ENCODE measurements around the gene GSK3A.

Gene GSK3A

GRCh38 chr19:42285541-42285941 lies 43.1 kb upstream of the GSK3A start:
- Histone ChIP-seq H2BK120ac (ENCODE audit: low read depth, low read length) (no peak overlapping the region), H3K18ac (ENCODE audit: low read depth in 1 of 2, low read length in 2 of 2) (no peak overlapping the region), H2AK5ac (ENCODE audit: low read length, severe bottlenecking) (peak overlapping the region; percentile 40), H3K14ac (ENCODE audit: low read length in 2 of 2) (peak overlapping the region in 1 of 2 experiments; percentile 20), H3K27me3 (ENCODE audit: control insufficient read depth in 1 of 2, insufficient read depth in 1 of 2, low read length in 2 of 2) (no peaks in the 10 kb centered on the region), H3K23ac (ENCODE audit: low read length in 2 of 2) (no peak overlapping the region), H3K4me2 (ENCODE audit: low read length, poor library complexity, severe bottlenecking) (peak overlapping the region; percentile 35), H3K9me3 (ENCODE audit: control insufficient read depth, low read length) (no peaks in the 10 kb centered on the region), H4K91ac (ENCODE audit: low read length) (peak overlapping the region; percentile 45), H2BK15ac (ENCODE audit: low read depth, poor library complexity, severe bottlenecking) (no peak overlapping the region), H4K8ac (ENCODE audit: low read length) (no peak overlapping the region), H3K4me1 (ENCODE audit: control insufficient read depth, insufficient read depth, low read depth, low read length) (peaks cover 45% of the 10 kb centered on the region), H3K4ac (ENCODE audit: low read depth in 1 of 2, low read length in 2 of 2) (peak overlapping the region; percentile 18 to 99), H2BK5ac (ENCODE audit: low read depth, low read length, poor library complexity, severe bottlenecking) (no peak overlapping the region), H2BK12ac (ENCODE audit: low read length in 2 of 2) (no peak overlapping the region), H3K9ac (ENCODE audit: low read length) (peak overlapping the region; percentile 90), H3K4me3 (ENCODE audit: insufficient read depth in 1 of 2, low read depth in 1 of 2, low read length in 2 of 2) (peak overlapping the region in 1 of 2 experiments; percentile 93), H3K27ac (ENCODE audit: low read length, poor library complexity, severe bottlenecking) (no peak overlapping the region), H2AFZ (ENCODE audit: low read depth, low read length) (no peak overlapping the region), H3K79me1 (replicated peaks; ENCODE audit: low read length, poor library complexity, severe bottlenecking) (peaks cover 32% of the 10 kb centered on the region), H3K36me3 (ENCODE audit: control insufficient read depth in 1 of 2, insufficient read depth in 2 of 2, low read depth in 1 of 2, low read length in 2 of 2) (peaks cover 40 to 49% of the 10 kb centered on the region in 2 experiments)
- 50% methylated on average over 4 of the region's 5 CpGs for WGBS
- no peak for DNase-seq

- peak overlapping the region; percentile 71 for H2BK5ac ChIP-seq (ENCODE audit: low read depth, low read length, poor library complexity, severe bottlenecking)
- peak; percentile 28 for DNase-seq
- H2BK120ac ChIP-seq (ENCODE audit: low read depth, low read length): no peak overlapping the region
- peaks cover 32 to 41% of the 10 kb centered on the region in 2 experiments for H3K36me3 ChIP-seq (ENCODE audit: control insufficient read depth in 1 of 2, insufficient read depth in 2 of 2, low read depth in 1 of 2, low read length in 2 of 2)
- H4K8ac ChIP-seq (ENCODE audit: low read length): peak overlapping the region; percentile 1
- peak overlapping the region; percentile 12 for H3K27ac ChIP-seq (ENCODE audit: low read length, poor library complexity, severe bottlenecking)
- H3K79me1 ChIP-seq (replicated peaks; ENCODE audit: low read length, poor library complexity, severe bottlenecking): peaks cover 26% of the 10 kb centered on the region
- no peaks in the 10 kb centered on the region for H3K9me3 ChIP-seq (ENCODE audit: control insufficient read depth, low read length)
- 2% methylated on average over 38 of the region's 41 CpGs for WGBS
- H3K18ac ChIP-seq (ENCODE audit: low read depth in 1 of 2, low read length in 2 of 2): peak overlapping the region; percentile 2 to 67
- no peak overlapping the region for H2BK15ac ChIP-seq (ENCODE audit: low read depth, poor library complexity, severe bottlenecking)
- peak overlapping the region in 1 of 2 experiments; percentile 97 for H3K23ac ChIP-seq (ENCODE audit: low read length in 2 of 2)
- H3K4me1 ChIP-seq (ENCODE audit: control insufficient read depth, insufficient read depth, low read depth, low read length): peaks cover 46% of the 10 kb centered on the region
- no peaks in the 10 kb centered on the region for H3K27me3 ChIP-seq (ENCODE audit: control insufficient read depth in 1 of 2, insufficient read depth in 1 of 2, low read length in 2 of 2)
- peak overlapping the region; percentile 70 to 93 for H3K4me3 ChIP-seq (ENCODE audit: insufficient read depth in 1 of 2, low read depth in 1 of 2, low read length in 2 of 2)
- peak overlapping the region; percentile 37 for H2AFZ ChIP-seq (ENCODE audit: low read depth, low read length)
- peak overlapping the region; percentile 6 for H2AK5ac ChIP-seq (ENCODE audit: low read length, severe bottlenecking)
- peak overlapping the region in 1 of 2 experiments; percentile 67 for H2BK12ac ChIP-seq (ENCODE audit: low read length in 2 of 2)
- peak overlapping the region; percentile 82 for H3K4me2 ChIP-seq (ENCODE audit: low read length, poor library complexity, severe bottlenecking)
- no peak overlapping the region for H4K91ac ChIP-seq (ENCODE audit: low read length)
- peak overlapping the region; percentile 90 for H3K9ac ChIP-seq (ENCODE audit: low read length)
- H3K14ac ChIP-seq (ENCODE audit: low read length in 2 of 2): peak overlapping the region in 1 of 2 experiments; percentile 95
- peak overlapping the region; percentile 37 to 99 for H3K4ac ChIP-seq (ENCODE audit: low read depth in 1 of 2, low read length in 2 of 2)
Measured at GRCh38 chr19:42284591-42285341, 42.4 kb upstream of the GSK3A start.

DNA sequence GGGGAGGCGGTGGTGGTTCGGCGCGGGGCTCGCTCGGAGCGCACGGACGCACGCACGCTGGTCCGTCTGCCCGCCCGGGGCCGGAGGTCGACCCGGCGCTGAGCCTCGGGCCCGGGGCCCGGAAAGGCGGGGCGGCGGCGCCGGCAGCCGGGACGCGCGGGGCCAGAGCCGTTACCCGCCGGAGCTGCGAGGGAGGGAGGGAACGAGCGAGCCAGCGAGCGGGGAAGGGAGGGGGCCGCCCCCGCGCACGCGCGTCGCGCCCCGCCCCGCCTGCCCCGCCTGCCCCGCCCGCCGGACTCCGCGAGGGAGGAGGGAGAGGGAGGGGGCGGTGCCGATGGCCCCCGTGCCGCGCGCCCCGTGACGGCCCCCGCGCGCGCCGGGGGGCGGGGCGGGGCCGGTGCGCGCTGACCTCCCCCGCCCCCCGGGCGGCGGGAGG lies 41.7 kb upstream of the GSK3A start:
- H3K79me1 ChIP-seq (replicated peaks; ENCODE audit: low read length, poor library complexity, severe bottlenecking): peaks cover 19% of the 10 kb centered on the region
- peak overlapping the region in 1 of 2 experiments; percentile 42 for H3K4ac ChIP-seq (ENCODE audit: low read depth in 1 of 2, low read length in 2 of 2)
- peak overlapping the region; percentile 77 for H2BK120ac ChIP-seq (ENCODE audit: low read depth, low read length)
- H3K14ac ChIP-seq (ENCODE audit: low read length in 2 of 2): no peak overlapping the region
- no peaks in the 10 kb centered on the region for H3K27me3 ChIP-seq (ENCODE audit: control insufficient read depth in 1 of 2, insufficient read depth in 1 of 2, low read length in 2 of 2)
- H4K8ac ChIP-seq (ENCODE audit: low read length): peak overlapping the region; percentile 59
- H2BK12ac ChIP-seq (ENCODE audit: low read length in 2 of 2): no peak overlapping the region
- no peak overlapping the region for H2AK5ac ChIP-seq (ENCODE audit: low read length, severe bottlenecking)
- peak overlapping the region; percentile 44 to 70 for H3K4me3 ChIP-seq (ENCODE audit: insufficient read depth in 1 of 2, low read depth in 1 of 2, low read length in 2 of 2)
- H3K4me2 ChIP-seq (ENCODE audit: low read length, poor library complexity, severe bottlenecking): peak overlapping the region; percentile 53
- DNase-seq: peak; percentile 76
- H3K9me3 ChIP-seq (ENCODE audit: control insufficient read depth, low read length): no peaks in the 10 kb centered on the region
- no CpG with 5 or more reads among the region's 76 CpGs for WGBS
- peak overlapping the region; percentile 61 for H4K91ac ChIP-seq (ENCODE audit: low read length)
- H2AFZ ChIP-seq (ENCODE audit: low read depth, low read length): no peak overlapping the region
- no peak overlapping the region for H3K27ac ChIP-seq (ENCODE audit: low read length, poor library complexity, severe bottlenecking)
- H2BK15ac ChIP-seq (ENCODE audit: low read depth, poor library complexity, severe bottlenecking): no peak overlapping the region
- peaks cover 52% of the 10 kb centered on the region for H3K4me1 ChIP-seq (ENCODE audit: control insufficient read depth, insufficient read depth, low read depth, low read length)
- peak overlapping the region; percentile 66 to 82 for H3K18ac ChIP-seq (ENCODE audit: low read depth in 1 of 2, low read length in 2 of 2)
- no peak overlapping the region for H3K23ac ChIP-seq (ENCODE audit: low read length in 2 of 2)
- H3K36me3 ChIP-seq (ENCODE audit: control insufficient read depth in 1 of 2, insufficient read depth in 2 of 2, low read depth in 1 of 2, low read length in 2 of 2): peaks cover 25 to 36% of the 10 kb centered on the region in 2 experiments
- peak overlapping the region; percentile 69 for H2BK5ac ChIP-seq (ENCODE audit: low read depth, low read length, poor library complexity, severe bottlenecking)
- no peak overlapping the region for H3K9ac ChIP-seq (ENCODE audit: low read length)
